Natural killer cell (primary cell): ENCODE data around the gene RREB1. TPM values are rescaled to one million over a fixed set of nuclear protein-coding genes. Genes with fewer than 3 reads are reported as not detected.

Experiments used
- ATAC-seq, 3 donors: fragments of 150-1000 bp in 2 of 3; fragments of 200-7000 bp in 1 of 3; cut with Tn5 transposase; 1 replicate in 1 of 3; 2 replicates in 2 of 3; pipeline ENCODE4 v1.10.0; 2021; ENCODE audit warnings: mild to moderate bottlenecking in 2 of 3, moderate library complexity in 2 of 3
- DNase-seq, 2 donors: peaks; one replicate each; pipeline versions ENCODE4 v3.0.0 to v3.0.0-alpha.2; 2013 to 2021; ENCODE audit warnings: mixed read lengths in 1 of 2
- H3K27ac ChIP-seq: one replicate; pipeline ENCODE4 v1.5.1; 2013; ENCODE audit warnings: mild to moderate bottlenecking, low read length
- H3K27me3 ChIP-seq: one replicate; pipeline ENCODE4 v1.6.1; 2013; ENCODE audit warnings: low read length; ENCODE audit not compliant: control insufficient read depth, insufficient read depth
- H3K36me3 ChIP-seq: one replicate; pipeline ENCODE4 v1.6.1; 2013; ENCODE audit warnings: low read length; ENCODE audit not compliant: control insufficient read depth, insufficient read depth
- H3K4me1 ChIP-seq: one replicate; pipeline ENCODE4 v1.6.1; 2013; ENCODE audit warnings: low read length; ENCODE audit not compliant: control insufficient read depth, insufficient read depth
- H3K4me3 ChIP-seq: one replicate; pipeline ENCODE4 v1.5.1; 2013; ENCODE audit warnings: low read length
- H3K9me3 ChIP-seq: one replicate; pipeline ENCODE4 v1.6.1; 2013; ENCODE audit warnings: low read length; ENCODE audit not compliant: control insufficient read depth, insufficient read depth
- H3K27ac Mint-ChIP-seq, 2 donors: one replicate each; pipeline ENCODE4 v1.8.0; 2022; ENCODE audit warnings: mild to moderate bottlenecking in 2 of 2, mixed read lengths in 2 of 2, moderate library complexity in 1 of 2
- H3K27me3 Mint-ChIP-seq, 2 donors: one replicate each; pipeline ENCODE4 v1.8.0; 2022; ENCODE audit warnings: low read depth in 2 of 2, mixed read lengths in 2 of 2
- H3K36me3 Mint-ChIP-seq: one replicate; pipeline ENCODE4 v1.8.0; 2022; ENCODE audit warnings: mixed read lengths
- H3K4me1 Mint-ChIP-seq, 2 donors: one replicate each; pipeline ENCODE4 v1.8.0; 2022; ENCODE audit warnings: mixed read lengths in 2 of 2
- H3K4me3 Mint-ChIP-seq: one replicate; pipeline ENCODE4 v1.8.0; 2022; ENCODE audit warnings: mild to moderate bottlenecking, moderate library complexity, mixed read lengths
- H3K9me3 Mint-ChIP-seq, 2 donors: one replicate each; pipeline ENCODE4 v1.8.0; 2022; ENCODE audit warnings: mixed read lengths in 2 of 2
- CTCF ChIP-seq: fragments of 200-600 bp; IDR thresholded peaks from one replicate; pipeline ENCODE4 v1.8.0; 2022; ENCODE audit warnings: antibody characterized with exemption
- WGBS: methylation state at CpG from one replicate; pipeline ENCODE4 v1.1.7; 2013; ENCODE audit warnings: missing lambda C conversion rate; ENCODE audit not compliant: insufficient coverage; 5-methylcytosine and 5-hydroxymethylcytosine counted together
- intact Hi-C: fragments of 100-400 bp; cut with micrococcal nuclease; formaldehyde crosslinking; loops from one replicate; pipeline ENCODE4 v1.14.2; 2022
- total RNA-seq, 4 donors: library from RNA; stranded (reverse); fragments of 120-200 nt in 1 of 4; gene quantifications; one replicate each; pipeline versions ENCODE4 v1.2.3 to v1.2.4, GENCODE V29; 2013 to 2022

Gene RREB1
- total RNA-seq, 3 donors from 2014 or later (not counting 1 experiment from before 2014, with no cell fraction given): 42.2 to 51.8 (median 44.0) TPM

- Mint-ChIP-seq H3K9me3 (no peaks in the 10 kb centered on the region), H3K27me3 (no peaks in the 10 kb centered on the region)
- no peak overlapping the region for H3K27ac ChIP-seq
Observed at GRCh38 chr6:7214468-7214867, 106.7 kb downstream of the RREB1 start.

DNA sequence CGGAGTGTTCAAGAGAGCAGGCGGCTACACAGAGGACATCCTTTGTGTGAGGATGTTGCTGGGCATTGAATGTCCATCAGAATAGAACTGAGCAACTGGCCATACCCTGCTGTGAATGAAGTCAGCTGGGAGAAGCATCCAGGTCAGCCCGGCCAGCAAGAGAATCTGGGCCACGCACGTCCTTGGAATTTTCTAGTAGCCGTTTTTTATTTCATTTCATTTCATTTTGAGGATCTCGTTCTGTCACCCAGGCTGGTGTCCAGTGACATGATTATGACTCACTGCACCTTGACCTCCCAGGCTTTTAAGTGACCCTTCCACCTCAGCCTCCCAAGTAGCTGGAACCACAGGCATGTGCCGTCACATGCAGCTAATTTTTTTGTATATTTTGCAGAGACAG, 107.4 kb downstream of the RREB1 start:
- no peak for DNase-seq
- no peak for TF ChIP-seq CTCF
- Histone ChIP-seq H3K9me3 (no peaks in the 10 kb centered on the region), H3K27ac (no peak overlapping the region), H3K4me1 (no peaks in the 10 kb centered on the region), H3K4me3 (no peak overlapping the region), H3K36me3 (peaks cover 54% of the 10 kb centered on the region), H3K27me3 (no peaks in the 10 kb centered on the region)
- no peaks in the 10 kb centered on the region for H3K36me3 Mint-ChIP-seq
- WGBS: 83% methylated on average over 8 of the region's 8 CpGs
- H3K9me3 Mint-ChIP-seq: no peaks in the 10 kb centered on the region
- peaks cover 0 to 6% of the 10 kb centered on the region in 2 donors for H3K4me1 Mint-ChIP-seq
- no peak for ATAC-seq
- intact Hi-C loops: no loop called here
- no peak overlapping the region for H3K4me3 Mint-ChIP-seq
- no peaks in the 10 kb centered on the region for H3K27me3 Mint-ChIP-seq
- H3K27ac Mint-ChIP-seq: no peak overlapping the region

More at GRCh38 chr6:7214468-7214867, 106.7 kb downstream of the RREB1 start:
- Mint-ChIP-seq H3K4me1 (no peaks in the 10 kb centered on the region), H3K36me3 (no peaks in the 10 kb centered on the region), H3K27ac (no peak overlapping the region), H3K4me3 (no peak overlapping the region)
- TF ChIP-seq CTCF: no peak
- no peak overlapping the region for H3K4me3 ChIP-seq
- H3K36me3 ChIP-seq: peaks cover 54% of the 10 kb centered on the region
- intact Hi-C loops: no loop called here
- DNase-seq (no peak), ATAC-seq (no peak)
- no peaks in the 10 kb centered on the region for H3K27me3 ChIP-seq
- H3K9me3 ChIP-seq: no peaks in the 10 kb centered on the region
- no peaks in the 10 kb centered on the region for H3K4me1 ChIP-seq
- whole genome bisulfite sequencing: 98% methylated on average over 5 of the region's 5 CpGs

- 87% methylated on average over 10 of the region's 10 CpGs for WGBS
- Mint-ChIP-seq H3K4me3 (no peak overlapping the region), H3K9me3 (no peaks in the 10 kb centered on the region), H3K36me3 (no peaks in the 10 kb centered on the region), H3K4me1 (peaks cover 0 to 6% of the 10 kb centered on the region in 2 donors), H3K27ac (no peak overlapping the region), H3K27me3 (no peaks in the 10 kb centered on the region)
- TF ChIP-seq CTCF: no peak
- ATAC-seq: no peak
- Histone ChIP-seq H3K36me3 (peaks cover 57% of the 10 kb centered on the region), H3K4me3 (no peak overlapping the region), H3K27me3 (no peaks in the 10 kb centered on the region), H3K9me3 (no peaks in the 10 kb centered on the region), H3K4me1 (no peaks in the 10 kb centered on the region), H3K27ac (no peak overlapping the region)
- no peak for DNase-seq
- intact Hi-C loops: no loop called here
Observed at GRCh38 chr6:7215798-7216231, 108.1 kb downstream of the RREB1 start.

DNA sequence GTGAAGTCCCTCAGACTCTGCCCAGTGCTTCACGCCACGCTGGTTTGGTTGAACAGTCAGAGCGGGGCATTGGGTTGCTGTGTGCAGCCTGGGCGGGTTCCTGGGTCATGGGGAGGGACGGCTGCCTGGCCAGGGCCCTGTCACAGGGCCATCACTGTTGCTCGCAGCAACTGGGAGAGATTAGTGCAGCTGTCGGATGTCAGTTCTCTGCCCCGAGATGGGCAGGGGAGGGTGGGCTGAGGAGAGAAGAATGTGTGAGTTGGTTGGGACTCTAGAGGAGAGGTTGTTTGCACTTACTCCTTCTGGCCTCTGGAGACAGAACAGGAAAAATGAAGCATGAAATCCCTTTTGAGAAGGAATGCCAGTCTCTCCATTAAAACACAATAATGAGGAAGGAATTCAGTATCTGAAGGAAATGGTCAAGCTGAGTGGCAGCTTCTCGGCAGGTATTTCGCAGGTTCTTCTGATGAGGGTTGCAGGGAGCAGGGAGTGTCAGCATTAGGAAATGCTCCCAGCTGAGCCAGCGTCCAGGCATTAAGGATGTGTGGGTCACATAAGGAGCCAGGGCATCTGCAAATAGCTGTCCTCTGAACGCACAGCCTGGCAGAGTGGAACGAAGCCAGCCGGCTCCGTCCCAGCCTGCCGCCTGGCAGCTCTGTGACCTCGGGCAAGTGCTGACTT, 109.3 kb downstream of the RREB1 start:
- peaks cover 0 to 6% of the 10 kb centered on the region in 2 donors for H3K4me1 Mint-ChIP-seq
- H3K27me3 Mint-ChIP-seq: no peaks in the 10 kb centered on the region
- Histone ChIP-seq H3K27me3 (no peaks in the 10 kb centered on the region), H3K36me3 (peaks cover 56% of the 10 kb centered on the region), H3K4me1 (no peaks in the 10 kb centered on the region), H3K9me3 (no peaks in the 10 kb centered on the region), H3K27ac (no peak overlapping the region), H3K4me3 (no peak overlapping the region)
- TF ChIP-seq CTCF: no peak
- DNase-seq: no peak
- ATAC-seq: no peak
- no peak overlapping the region for H3K27ac Mint-ChIP-seq
- intact Hi-C loops: no loop called here
- no peaks in the 10 kb centered on the region for H3K36me3 Mint-ChIP-seq
- no peak overlapping the region for H3K4me3 Mint-ChIP-seq
- no peaks in the 10 kb centered on the region for H3K9me3 Mint-ChIP-seq
- WGBS: over 99% methylated on average over 17 of the region's 17 CpGs
